ENCODE results near the gene IL1RL1.

Gene IL1RL1

GRCh38 chr2:102355526-102356380, 44.4 kb downstream of the IL1RL1 start, which contains the start of gene IL18R1:
Gene IL18R1, plus strand, starts transcription at chr2:102355796. Its CDS starts 6,865 bp downstream, at chr2:102362661.
- POLR2A ChIA-PET = no interaction called here
- TF ChIP-seq ZNF501 (tag by site-specific recombination; IDR thresholded peaks at IDR 0.05) (no peak), ZNF518A (tag by site-specific recombination; conservative IDR thresholded peaks at IDR 0.05; ENCODE audit: low read depth) (no peak), REST (tag by site-specific recombination; IDR thresholded peaks at IDR 0.05) (no peak), ZBTB20 (tag by site-specific recombination; IDR thresholded peaks at IDR 0.05) (peak; percentile 75), CTCF (tag by site-specific recombination; IDR thresholded peaks at IDR 0.05) (peak; percentile 73; the same call in 1 of the 2 replicates), ZNF645 (tag by site-specific recombination; IDR thresholded peaks at IDR 0.05) (no peak), ZBTB48 (tag by site-specific recombination; IDR thresholded peaks at IDR 0.05) (0 out of 2 replicates have a peak, but pooled peaks have one; percentile 31), ZNF513 (tag by site-specific recombination; IDR thresholded peaks at IDR 0.05) (peak; percentile 68; the same call in 1 of the 2 replicates), ZNF692 (tag by site-specific recombination; IDR thresholded peaks at IDR 0.05) (peak; percentile 88), ZFP69B (tag by site-specific recombination; IDR thresholded peaks at IDR 0.05) (peak; percentile 71), ZNF341 (tag by site-specific recombination; IDR thresholded peaks at IDR 0.05; ENCODE audit: low read depth) (peak; percentile 32; the same call in 1 of the 2 replicates), GLIS2 (tag by site-specific recombination; IDR thresholded peaks at IDR 0.05) (0 out of 2 replicates have a peak, but pooled peaks have one; percentile 15), ZNF335 (tag by site-specific recombination; conservative IDR thresholded peaks at IDR 0.05) (peak; percentile 79), ZNF280D (tag by site-specific recombination; IDR thresholded peaks at IDR 0.05) (no peak), ZSCAN30 (tag by site-specific recombination; IDR thresholded peaks at IDR 0.05) (peak; percentile 70; the same call in 1 of the 2 replicates), ZNF112 (tag by site-specific recombination; IDR thresholded peaks at IDR 0.05) (no peak), ZNF211 (tag by site-specific recombination; IDR thresholded peaks at IDR 0.05; ENCODE audit: low read depth) (no peak)

More at GRCh38 chr2:102355526-102356380, 44.4 kb downstream of the IL1RL1 start, which contains the start of gene IL18R1:
- H3K9me3 ChIP-seq (ENCODE audit: control insufficient read depth, insufficient read depth, low read depth, low read length) = no peaks in the 10 kb centered on the region
- CTCF ChIA-PET = interaction anchor here (0.6 to 1.0 kb wide), 10 partner anchors 9 to 1230 kb away, joined by 3 to 5 read pairs (median 4); no protein-coding TSS in a partner anchor
- peak within 1 kb of the TSS; percentile 52 for H3K4me3 ChIP-seq (ENCODE audit: low read depth, low read length)
- H3K4me1 ChIP-seq (ENCODE audit: control insufficient read depth, insufficient read depth, low read length) = no peaks in the 10 kb centered on the region
- no peaks in the 10 kb centered on the region for H3K36me3 ChIP-seq (ENCODE audit: control insufficient read depth in 2 of 2, insufficient read depth in 1 of 2, low read length in 2 of 2)
- H3K27ac ChIP-seq (ENCODE audit: extremely low read depth, low read depth, low read length) = no peak within 1 kb of the TSS; the same call in 1 of the 2 replicates
